GM19025 (cell line): Measurements from ENCODE around the gene UNC119.

Experiments used
- ATAC-seq: cut with Tn5 transposase; IDR thresholded peaks from one replicate; pipeline ENCODE4 v1.9.1; 2021; ENCODE audit warnings: mild to moderate bottlenecking, low read depth, moderate library complexity; ENCODE audit not compliant: unreplicated experiment

Gene UNC119

GRCh38 chr17:28501421-28502284 lies 50.8 kb downstream of the UNC119 start:
- no peak for ATAC-seq

- ATAC-seq, result peak; percentile 66
Measured at GRCh38 chr17:28500712-28501379, 51.6 kb downstream of the UNC119 start.

GRCh38 chr17:28499684-28500357 lies 52.6 kb downstream of the UNC119 start:
- ATAC-seq, result no peak

- ATAC-seq, result no peak
Measured at GRCh38 chr17:28499364-28499664, 53.1 kb downstream of the UNC119 start.

- no peak for ATAC-seq
Measured at GRCh38 chr17:28498652-28499363, 53.6 kb downstream of the UNC119 start.

GRCh38 chr17:28497931-28498330 lies 54.5 kb downstream of the UNC119 start:
- ATAC-seq, result no peak
